Tibial artery (tissue), 4 donors: ENCODE data around the gene CCSER1.

ENCODE experiments used
- DNase-seq, 2 donors: peaks; one replicate each; pipeline ENCODE4 v3.0.0-alpha.2; 2019
- H3K27ac ChIP-seq, 2 donors: fragments of 200-600 bp; sonication (generic) in 1 of 2; 1 replicate in 1 of 2; 2 replicates in 1 of 2; pipeline ENCODE4 v1.5.1; 2018 to 2019; ENCODE audit warnings: mild to moderate bottlenecking in 1 of 2
- H3K27me3 ChIP-seq, 2 donors: fragments of 200-600 bp; sonication (generic) in 1 of 2; one replicate each; pipeline versions ENCODE4 v1.5.1 to v1.6.0; 2016 to 2019
- H3K36me3 ChIP-seq, 3 donors: fragments of 200-600 bp; sonication (generic) in 2 of 3; one replicate each; pipeline ENCODE4 v1.5.1; 2016 to 2019; ENCODE audit warnings: mild to moderate bottlenecking in 2 of 3
- H3K4me1 ChIP-seq, 4 donors: fragments of 200-600 bp; sonication (generic) in 2 of 4; 1 replicate in 3 of 4; 2 replicates in 1 of 4; pipeline ENCODE4 v1.5.1; 2016 to 2019
- H3K4me3 ChIP-seq, 2 donors: fragments of 200-600 bp; sonication (generic) in 1 of 2; 1 replicate in 1 of 2; 2 replicates in 1 of 2; pipeline ENCODE4 v1.5.1; 2018 to 2019; ENCODE audit warnings: mild to moderate bottlenecking in 2 of 2
- H3K9me3 ChIP-seq, 3 donors: fragments of 200-600 bp; sonication (generic) in 1 of 3; one replicate each; pipeline ENCODE4 v1.5.1; 2016 to 2019
- intact Hi-C: fragments of 100-400 bp; cut with DNase I; formaldehyde crosslinking; loops from one replicate; pipeline ENCODE4 v1.15.0; 2023; ENCODE audit warnings: low total_unique reads
- TF ChIP-seq, protein P1 (sequence below), 2 experiments: fragments of 200-600 bp in 1 of 2; fragments of 450-650 bp in 1 of 2; IDR thresholded peaks; one replicate each; pipeline ENCODE4 v1.5.1; 2017 to 2019; ENCODE audit warnings: antibody characterized with exemption in 2 of 2, mild to moderate bottlenecking in 1 of 2, moderate library complexity in 1 of 2

The CCSER1 gene

GRCh38 chr4:90855111-90855510, 727.9 kb downstream of the CCSER1 start:
- intact Hi-C loops: no loop called here
- TF ChIP-seq, protein P1, sequence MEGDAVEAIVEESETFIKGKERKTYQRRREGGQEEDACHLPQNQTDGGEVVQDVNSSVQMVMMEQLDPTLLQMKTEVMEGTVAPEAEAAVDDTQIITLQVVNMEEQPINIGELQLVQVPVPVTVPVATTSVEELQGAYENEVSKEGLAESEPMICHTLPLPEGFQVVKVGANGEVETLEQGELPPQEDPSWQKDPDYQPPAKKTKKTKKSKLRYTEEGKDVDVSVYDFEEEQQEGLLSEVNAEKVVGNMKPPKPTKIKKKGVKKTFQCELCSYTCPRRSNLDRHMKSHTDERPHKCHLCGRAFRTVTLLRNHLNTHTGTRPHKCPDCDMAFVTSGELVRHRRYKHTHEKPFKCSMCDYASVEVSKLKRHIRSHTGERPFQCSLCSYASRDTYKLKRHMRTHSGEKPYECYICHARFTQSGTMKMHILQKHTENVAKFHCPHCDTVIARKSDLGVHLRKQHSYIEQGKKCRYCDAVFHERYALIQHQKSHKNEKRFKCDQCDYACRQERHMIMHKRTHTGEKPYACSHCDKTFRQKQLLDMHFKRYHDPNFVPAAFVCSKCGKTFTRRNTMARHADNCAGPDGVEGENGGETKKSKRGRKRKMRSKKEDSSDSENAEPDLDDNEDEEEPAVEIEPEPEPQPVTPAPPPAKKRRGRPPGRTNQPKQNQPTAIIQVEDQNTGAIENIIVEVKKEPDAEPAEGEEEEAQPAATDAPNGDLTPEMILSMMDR (IDR thresholded peaks at IDR 0.05): no peak
- H3K9me3 ChIP-seq: no peaks in the 10 kb centered on the region
- no peaks in the 10 kb centered on the region for H3K27me3 ChIP-seq
- H3K4me1 ChIP-seq: peaks cover 0 to 18% (median 0%) of the 10 kb centered on the region in 4 donors
- H3K4me3 ChIP-seq: no peak overlapping the region
- no peaks in the 10 kb centered on the region for H3K36me3 ChIP-seq
- no peak overlapping the region for H3K27ac ChIP-seq
- DNase-seq: no peak

DNA sequence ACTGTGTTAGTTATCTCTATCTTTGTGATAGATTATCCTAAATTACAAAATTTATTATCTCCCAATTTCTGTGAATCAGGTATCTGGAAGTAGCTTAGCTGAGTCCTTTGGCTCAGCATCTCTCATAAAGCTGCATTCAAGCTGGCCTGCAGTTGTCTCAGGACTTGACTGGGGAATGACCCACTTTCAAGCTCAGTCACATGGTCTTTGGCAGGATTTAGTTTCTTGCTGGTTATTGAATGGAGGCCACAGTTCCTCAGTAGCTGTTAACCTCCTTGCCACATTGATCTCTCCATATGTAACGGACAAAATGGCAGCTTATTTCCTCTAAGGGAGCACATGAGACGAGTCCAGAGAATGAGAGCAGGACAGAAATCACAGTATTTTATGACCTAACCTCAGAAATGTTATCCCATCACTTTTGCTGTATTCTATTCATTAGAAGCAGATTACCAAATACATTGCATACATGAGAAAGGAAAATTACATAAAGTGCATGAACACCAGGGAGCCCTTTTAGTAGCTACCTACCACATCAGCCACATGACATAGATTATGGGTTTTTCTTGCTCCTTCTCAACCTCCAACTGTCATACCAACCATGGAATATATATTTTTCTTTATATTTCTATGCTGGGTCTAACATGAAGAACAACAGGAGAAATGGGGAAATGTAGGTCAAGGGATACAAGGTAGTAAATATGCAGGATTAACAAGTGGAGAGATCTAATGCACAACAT, 730.1 kb downstream of the CCSER1 start:
- Histone ChIP-seq H3K9me3 (no peaks in the 10 kb centered on the region), H3K36me3 (no peaks in the 10 kb centered on the region), H3K4me1 (peaks cover 0 to 18% (median 0%) of the 10 kb centered on the region in 4 donors), H3K27ac (no peak overlapping the region), H3K27me3 (no peaks in the 10 kb centered on the region), H3K4me3 (no peak overlapping the region)
- no peak for DNase-seq
- TF ChIP-seq, protein P1 (IDR thresholded peaks at IDR 0.05): no peak
- intact Hi-C loops: no loop called here

DNA sequence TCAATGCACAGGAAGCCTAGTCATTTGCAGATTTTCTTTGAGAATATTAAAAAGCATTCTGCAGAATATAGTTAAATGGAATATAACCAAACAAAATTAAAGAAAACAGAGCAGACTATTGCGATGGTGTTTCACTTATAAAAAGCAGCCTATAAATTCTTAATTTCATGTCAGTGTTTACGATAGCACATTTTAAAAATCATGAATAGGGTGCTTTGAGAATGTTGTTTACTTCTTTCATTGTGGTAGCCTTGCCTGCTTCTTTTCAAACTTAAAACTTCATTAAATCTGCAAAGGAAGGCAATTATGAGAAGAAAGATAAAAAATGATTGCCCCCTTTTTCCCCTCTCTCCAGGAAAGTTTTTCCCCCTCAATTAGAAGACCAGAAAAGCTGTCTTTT, 748.6 kb downstream of the CCSER1 start:
- TF ChIP-seq, protein P1 (IDR thresholded peaks at IDR 0.05): no peak
- Histone ChIP-seq H3K4me3 (no peak overlapping the region), H3K4me1 (no peaks in the 10 kb centered on the region), H3K36me3 (no peaks in the 10 kb centered on the region), H3K9me3 (no peaks in the 10 kb centered on the region), H3K27me3 (no peaks in the 10 kb centered on the region), H3K27ac (no peak overlapping the region)
- intact Hi-C loops: no loop called here
- DNase-seq: no peak

GRCh38 chr4:90876296-90876695, 749.1 kb downstream of the CCSER1 start:
- Histone ChIP-seq H3K27ac (no peak overlapping the region), H3K4me3 (no peak overlapping the region), H3K36me3 (no peaks in the 10 kb centered on the region), H3K4me1 (no peaks in the 10 kb centered on the region), H3K27me3 (no peaks in the 10 kb centered on the region), H3K9me3 (no peaks in the 10 kb centered on the region)
- no peak for DNase-seq
- TF ChIP-seq, protein P1 (IDR thresholded peaks at IDR 0.05): no peak
- intact Hi-C loops: no loop called here

- Histone ChIP-seq H3K4me1 (no peaks in the 10 kb centered on the region), H3K27ac (no peak overlapping the region), H3K4me3 (no peak overlapping the region), H3K27me3 (no peaks in the 10 kb centered on the region), H3K9me3 (no peaks in the 10 kb centered on the region), H3K36me3 (no peaks in the 10 kb centered on the region)
- no peak for DNase-seq
- TF ChIP-seq, protein P1 (IDR thresholded peaks at IDR 0.05): no peak
- intact Hi-C loops: no loop called here
These were observed 756.3 kb downstream of the CCSER1 start for GRCh38 chr4:90883519-90883918.
